Omental fat pad (tissue), 4 donors: ENCODE data around the gene INSC. TPM values are rescaled to one million over a fixed set of nuclear protein-coding genes. Genes with fewer than 3 reads are reported as not detected.

Source experiments
- total RNA-seq, 4 donors: library from RNA; depleted of rRNA; stranded (reverse); fragments of >200 nt; gene quantifications; one replicate each; pipeline ENCODE4 v1.1.0, GENCODE V29; 2016

INSC gene
- total RNA-seq, 4 donors from 2014 or later, result 3.0 TPM; not detected in 3

Other genes starting within 250 kb of the INSC start
- 10 to 100 TPM in 3 of 4 donors, 1 to 10 TPM in 1; 7.0 to 24.6 (median 11.0) TPM for gene CYP2R1, start 222.7 kb upstream of the INSC start, total RNA-seq
- 1 to 10 TPM in 1 of 4 donors, under 1 TPM in 1, not detected in 2; 0.74 to 1.1 TPM for gene CALCA, start 142.6 kb upstream of the INSC start, total RNA-seq
- gene CALCB, start 41.3 kb upstream of the INSC start, total RNA-seq, result under 1 TPM in 3 of 4 donors, not detected in 1; 0.36 to 0.44 (median 0.37) TPM